ENCODE data around the gene GYG1.

GRCh38 chr3:149038322-149038721 lies 47.0 kb downstream of the GYG1 start:
- TF ChIP-seq, protein P1, sequence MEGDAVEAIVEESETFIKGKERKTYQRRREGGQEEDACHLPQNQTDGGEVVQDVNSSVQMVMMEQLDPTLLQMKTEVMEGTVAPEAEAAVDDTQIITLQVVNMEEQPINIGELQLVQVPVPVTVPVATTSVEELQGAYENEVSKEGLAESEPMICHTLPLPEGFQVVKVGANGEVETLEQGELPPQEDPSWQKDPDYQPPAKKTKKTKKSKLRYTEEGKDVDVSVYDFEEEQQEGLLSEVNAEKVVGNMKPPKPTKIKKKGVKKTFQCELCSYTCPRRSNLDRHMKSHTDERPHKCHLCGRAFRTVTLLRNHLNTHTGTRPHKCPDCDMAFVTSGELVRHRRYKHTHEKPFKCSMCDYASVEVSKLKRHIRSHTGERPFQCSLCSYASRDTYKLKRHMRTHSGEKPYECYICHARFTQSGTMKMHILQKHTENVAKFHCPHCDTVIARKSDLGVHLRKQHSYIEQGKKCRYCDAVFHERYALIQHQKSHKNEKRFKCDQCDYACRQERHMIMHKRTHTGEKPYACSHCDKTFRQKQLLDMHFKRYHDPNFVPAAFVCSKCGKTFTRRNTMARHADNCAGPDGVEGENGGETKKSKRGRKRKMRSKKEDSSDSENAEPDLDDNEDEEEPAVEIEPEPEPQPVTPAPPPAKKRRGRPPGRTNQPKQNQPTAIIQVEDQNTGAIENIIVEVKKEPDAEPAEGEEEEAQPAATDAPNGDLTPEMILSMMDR (conservative IDR thresholded peaks at IDR 0.05; ENCODE audit: low read depth in 2 of 2) = no peak
- no peak for TF ChIP-seq EZH2phosphoT487 (IDR thresholded peaks at IDR 0.05; ENCODE audit: unreplicated experiment)
- TF ChIP-seq ZNF114 (CRISPR knock-in tag; IDR thresholded peaks at IDR 0.05) = no peak
- no peak for TF ChIP-seq POLR2AphosphoS5 (IDR thresholded peaks at IDR 0.05; ENCODE audit: low read depth)
- no peak for TF ChIP-seq EZH2 (IDR thresholded peaks at IDR 0.05; ENCODE audit: low read depth, unreplicated experiment)
- no peak for TF ChIP-seq ZNF331 (CRISPR knock-in tag; IDR thresholded peaks at IDR 0.05; ENCODE audit: low read depth)
- TF ChIP-seq, protein P2, sequence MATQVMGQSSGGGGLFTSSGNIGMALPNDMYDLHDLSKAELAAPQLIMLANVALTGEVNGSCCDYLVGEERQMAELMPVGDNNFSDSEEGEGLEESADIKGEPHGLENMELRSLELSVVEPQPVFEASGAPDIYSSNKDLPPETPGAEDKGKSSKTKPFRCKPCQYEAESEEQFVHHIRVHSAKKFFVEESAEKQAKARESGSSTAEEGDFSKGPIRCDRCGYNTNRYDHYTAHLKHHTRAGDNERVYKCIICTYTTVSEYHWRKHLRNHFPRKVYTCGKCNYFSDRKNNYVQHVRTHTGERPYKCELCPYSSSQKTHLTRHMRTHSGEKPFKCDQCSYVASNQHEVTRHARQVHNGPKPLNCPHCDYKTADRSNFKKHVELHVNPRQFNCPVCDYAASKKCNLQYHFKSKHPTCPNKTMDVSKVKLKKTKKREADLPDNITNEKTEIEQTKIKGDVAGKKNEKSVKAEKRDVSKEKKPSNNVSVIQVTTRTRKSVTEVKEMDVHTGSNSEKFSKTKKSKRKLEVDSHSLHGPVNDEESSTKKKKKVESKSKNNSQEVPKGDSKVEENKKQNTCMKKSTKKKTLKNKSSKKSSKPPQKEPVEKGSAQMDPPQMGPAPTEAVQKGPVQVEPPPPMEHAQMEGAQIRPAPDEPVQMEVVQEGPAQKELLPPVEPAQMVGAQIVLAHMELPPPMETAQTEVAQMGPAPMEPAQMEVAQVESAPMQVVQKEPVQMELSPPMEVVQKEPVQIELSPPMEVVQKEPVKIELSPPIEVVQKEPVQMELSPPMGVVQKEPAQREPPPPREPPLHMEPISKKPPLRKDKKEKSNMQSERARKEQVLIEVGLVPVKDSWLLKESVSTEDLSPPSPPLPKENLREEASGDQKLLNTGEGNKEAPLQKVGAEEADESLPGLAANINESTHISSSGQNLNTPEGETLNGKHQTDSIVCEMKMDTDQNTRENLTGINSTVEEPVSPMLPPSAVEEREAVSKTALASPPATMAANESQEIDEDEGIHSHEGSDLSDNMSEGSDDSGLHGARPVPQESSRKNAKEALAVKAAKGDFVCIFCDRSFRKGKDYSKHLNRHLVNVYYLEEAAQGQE (IDR thresholded peaks at IDR 0.05; ENCODE audit: unreplicated experiment) = no peak
- no peak for TF ChIP-seq JUNB (IDR thresholded peaks at IDR 0.05; ENCODE audit: unreplicated experiment)
